ENCODE measurements around the gene TEK.

TEK gene

GRCh38 chr9:27157736-27158135 is 48.7 kb downstream of the TEK start:
- no peak overlapping the region for H3K27ac Mint-ChIP-seq
- no peaks in the 10 kb centered on the region for H3K9me3 Mint-ChIP-seq
- TF ChIP-seq, protein P1, sequence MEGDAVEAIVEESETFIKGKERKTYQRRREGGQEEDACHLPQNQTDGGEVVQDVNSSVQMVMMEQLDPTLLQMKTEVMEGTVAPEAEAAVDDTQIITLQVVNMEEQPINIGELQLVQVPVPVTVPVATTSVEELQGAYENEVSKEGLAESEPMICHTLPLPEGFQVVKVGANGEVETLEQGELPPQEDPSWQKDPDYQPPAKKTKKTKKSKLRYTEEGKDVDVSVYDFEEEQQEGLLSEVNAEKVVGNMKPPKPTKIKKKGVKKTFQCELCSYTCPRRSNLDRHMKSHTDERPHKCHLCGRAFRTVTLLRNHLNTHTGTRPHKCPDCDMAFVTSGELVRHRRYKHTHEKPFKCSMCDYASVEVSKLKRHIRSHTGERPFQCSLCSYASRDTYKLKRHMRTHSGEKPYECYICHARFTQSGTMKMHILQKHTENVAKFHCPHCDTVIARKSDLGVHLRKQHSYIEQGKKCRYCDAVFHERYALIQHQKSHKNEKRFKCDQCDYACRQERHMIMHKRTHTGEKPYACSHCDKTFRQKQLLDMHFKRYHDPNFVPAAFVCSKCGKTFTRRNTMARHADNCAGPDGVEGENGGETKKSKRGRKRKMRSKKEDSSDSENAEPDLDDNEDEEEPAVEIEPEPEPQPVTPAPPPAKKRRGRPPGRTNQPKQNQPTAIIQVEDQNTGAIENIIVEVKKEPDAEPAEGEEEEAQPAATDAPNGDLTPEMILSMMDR (IDR thresholded peaks at IDR 0.05; ENCODE audit: unreplicated experiment in 3 of 3): no peak
- H3K36me3 Mint-ChIP-seq (ENCODE audit: low read depth): no peaks in the 10 kb centered on the region
- H3K4me3 Mint-ChIP-seq: no peak overlapping the region
- H3K27me3 Mint-ChIP-seq (ENCODE audit: low read depth): peaks cover 4% of the 10 kb centered on the region
- H3K4me1 Mint-ChIP-seq: peaks cover 3% of the 10 kb centered on the region

GRCh38 chr9:27160636-27161035 is 51.6 kb downstream of the TEK start:
- H3K4me1 Mint-ChIP-seq: peaks cover 3% of the 10 kb centered on the region
- H3K9me3 Mint-ChIP-seq: no peaks in the 10 kb centered on the region
- H3K36me3 Mint-ChIP-seq (ENCODE audit: low read depth): no peaks in the 10 kb centered on the region
- H3K27ac Mint-ChIP-seq: no peak overlapping the region
- peaks cover 4% of the 10 kb centered on the region for H3K27me3 Mint-ChIP-seq (ENCODE audit: low read depth)
- H3K4me3 Mint-ChIP-seq: no peak overlapping the region
- TF ChIP-seq, protein P1 (IDR thresholded peaks at IDR 0.05; ENCODE audit: unreplicated experiment in 3 of 3): no peak

DNA sequence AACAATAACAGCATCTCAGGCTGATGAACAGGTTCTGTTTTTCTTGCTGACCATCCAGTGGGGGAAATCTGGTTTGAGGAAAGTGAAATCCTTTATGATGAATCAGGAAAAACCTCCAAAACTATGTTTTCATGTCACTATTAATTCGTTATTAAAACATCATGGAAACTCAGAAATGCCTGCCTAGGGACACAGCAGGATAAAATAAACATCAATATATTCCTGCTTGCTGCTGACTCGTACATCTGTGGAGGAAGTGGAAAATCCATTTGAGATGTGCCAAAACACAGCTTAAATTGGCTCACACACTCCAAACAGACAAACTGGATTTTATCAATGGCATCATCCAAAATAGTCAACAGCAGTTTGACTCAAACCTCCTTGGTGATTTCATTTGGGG is 53.0 kb downstream of the TEK start:
- Mint-ChIP-seq H3K4me1 (peaks cover 3% of the 10 kb centered on the region), H3K36me3 (ENCODE audit: low read depth) (no peaks in the 10 kb centered on the region), H3K27me3 (ENCODE audit: low read depth) (peaks cover 3% of the 10 kb centered on the region), H3K27ac (no peak overlapping the region), H3K9me3 (no peaks in the 10 kb centered on the region), H3K4me3 (no peak overlapping the region)
- TF ChIP-seq, protein P1 (IDR thresholded peaks at IDR 0.05; ENCODE audit: unreplicated experiment in 3 of 3): no peak

DNA sequence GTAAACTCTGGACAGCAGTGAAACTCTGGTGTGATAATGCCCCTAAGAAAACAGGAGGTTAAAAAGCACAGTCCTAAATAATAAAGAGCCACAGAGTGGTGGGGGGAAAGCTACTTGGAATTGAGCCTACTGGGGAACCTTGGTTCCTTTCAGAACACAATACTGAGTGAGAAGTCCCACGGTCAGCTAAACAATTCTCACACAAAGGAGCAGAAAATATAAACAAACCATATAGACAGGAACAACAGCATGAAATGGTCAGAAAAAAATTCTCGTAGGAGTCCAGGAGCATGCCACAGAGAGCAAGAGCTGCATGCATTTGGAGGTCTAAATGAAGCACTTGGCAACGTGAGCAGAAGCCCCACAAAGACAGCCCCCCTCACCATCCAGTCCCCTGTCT is 56.0 kb downstream of the TEK start:
- TF ChIP-seq, protein P1 (IDR thresholded peaks at IDR 0.05; ENCODE audit: unreplicated experiment in 3 of 3): no peak
- Mint-ChIP-seq H3K4me3 (no peak overlapping the region), H3K27me3 (ENCODE audit: low read depth) (peaks cover 3% of the 10 kb centered on the region), H3K27ac (no peak overlapping the region), H3K36me3 (ENCODE audit: low read depth) (no peaks in the 10 kb centered on the region), H3K4me1 (peaks cover 3% of the 10 kb centered on the region), H3K9me3 (no peaks in the 10 kb centered on the region)

GRCh38 chr9:27165670-27166069 is 56.6 kb downstream of the TEK start:
- Mint-ChIP-seq H3K36me3 (ENCODE audit: low read depth) (no peaks in the 10 kb centered on the region), H3K4me3 (no peak overlapping the region), H3K27me3 (ENCODE audit: low read depth) (peaks cover 3% of the 10 kb centered on the region), H3K4me1 (peaks cover 3% of the 10 kb centered on the region), H3K9me3 (no peaks in the 10 kb centered on the region), H3K27ac (no peak overlapping the region)
- TF ChIP-seq, protein P1 (IDR thresholded peaks at IDR 0.05; ENCODE audit: unreplicated experiment in 3 of 3): no peak

- Mint-ChIP-seq H3K27me3 (ENCODE audit: low read depth) (peaks cover 3% of the 10 kb centered on the region), H3K9me3 (no peaks in the 10 kb centered on the region), H3K4me1 (no peaks in the 10 kb centered on the region), H3K27ac (no peak overlapping the region), H3K4me3 (no peak overlapping the region), H3K36me3 (ENCODE audit: low read depth) (no peaks in the 10 kb centered on the region)
- TF ChIP-seq, protein P1 (IDR thresholded peaks at IDR 0.05; ENCODE audit: unreplicated experiment in 3 of 3): no peak
Observed at GRCh38 chr9:27168496-27168895, 59.5 kb downstream of the TEK start.

Data from nephron (organoid).